GM21447 (cell line): Measurements from ENCODE around the gene SLC35F3.

Source experiments
- ATAC-seq: cut with Tn5 transposase; IDR thresholded peaks from one replicate; pipeline ENCODE4 v1.9.1; 2021; ENCODE audit not compliant: unreplicated experiment

Gene SLC35F3

DNA sequence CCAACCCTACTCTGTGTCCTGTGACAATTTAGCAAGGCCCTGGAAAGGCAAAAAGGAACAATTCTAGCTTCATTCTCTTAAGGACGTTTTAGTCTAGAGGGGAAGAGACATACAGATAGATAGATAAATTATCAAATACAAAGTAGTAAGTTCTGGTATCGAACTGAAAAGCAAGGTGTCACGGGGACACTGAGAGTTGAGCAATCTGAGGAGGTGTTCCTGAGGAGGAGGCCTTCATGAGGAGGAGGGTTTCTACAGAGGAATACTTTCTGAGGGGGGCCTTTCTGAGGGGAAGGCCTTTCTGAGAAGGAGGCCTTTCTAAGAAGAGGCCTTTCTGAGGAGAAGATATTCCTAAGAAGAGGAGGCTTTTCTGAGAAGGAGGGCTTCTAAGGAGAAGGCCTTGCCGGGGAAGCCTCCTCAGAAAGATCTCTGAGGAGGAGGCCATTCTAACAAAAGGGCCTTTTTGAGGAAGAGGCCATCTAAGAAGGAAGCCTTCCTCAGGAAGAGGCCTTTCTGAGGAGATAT lies 312.9 kb downstream of the SLC35F3 start:
- no peak for ATAC-seq

DNA sequence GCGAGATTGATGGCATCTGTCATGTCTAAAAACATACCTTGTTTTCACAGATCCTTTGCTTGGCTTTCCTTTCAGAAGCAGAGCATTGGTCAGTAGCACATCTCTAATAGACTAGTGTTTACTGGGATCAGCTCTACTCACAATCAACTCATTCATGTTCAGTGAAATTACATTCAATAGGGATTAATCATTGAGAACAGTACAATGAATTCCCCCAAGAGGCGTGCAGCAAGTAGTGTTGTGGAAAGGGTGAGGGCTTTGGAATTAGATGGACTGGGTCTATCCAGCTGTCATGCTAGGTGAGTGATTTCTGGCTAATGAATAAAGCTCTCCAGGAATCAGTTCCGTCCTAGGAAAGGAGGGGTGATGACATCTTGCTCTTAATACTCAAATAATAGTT lies 313.6 kb downstream of the SLC35F3 start:
- no peak for ATAC-seq

DNA sequence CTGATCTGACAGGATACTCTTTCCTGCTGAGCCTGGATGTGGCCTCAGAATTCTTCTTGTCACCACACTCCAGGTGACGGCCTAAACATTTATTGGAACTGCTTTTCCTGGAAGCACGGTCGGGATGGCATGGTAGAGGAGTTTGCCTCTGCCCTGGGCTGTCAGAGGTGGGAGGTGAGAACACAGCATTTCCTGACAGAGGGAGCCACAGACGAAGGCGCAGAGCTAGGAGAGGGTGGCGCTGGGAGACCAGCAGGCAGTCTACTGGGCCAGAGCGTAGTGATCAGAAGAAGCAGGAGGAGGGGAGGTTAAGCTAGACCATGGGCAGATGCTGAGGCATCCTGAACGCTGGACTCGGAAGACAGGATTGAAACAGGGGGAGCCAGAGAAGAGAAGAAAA lies 315.2 kb downstream of the SLC35F3 start:
- no peak for ATAC-seq

GRCh38 chr1:234221601-234222000 lies 317.1 kb downstream of the SLC35F3 start:
- no peak for ATAC-seq

GRCh38 chr1:234222561-234223280 lies 318.2 kb downstream of the SLC35F3 start:
- ATAC-seq: no peak

GRCh38 chr1:234226113-234226818 lies 321.8 kb downstream of the SLC35F3 start:
- ATAC-seq: no peak

DNA sequence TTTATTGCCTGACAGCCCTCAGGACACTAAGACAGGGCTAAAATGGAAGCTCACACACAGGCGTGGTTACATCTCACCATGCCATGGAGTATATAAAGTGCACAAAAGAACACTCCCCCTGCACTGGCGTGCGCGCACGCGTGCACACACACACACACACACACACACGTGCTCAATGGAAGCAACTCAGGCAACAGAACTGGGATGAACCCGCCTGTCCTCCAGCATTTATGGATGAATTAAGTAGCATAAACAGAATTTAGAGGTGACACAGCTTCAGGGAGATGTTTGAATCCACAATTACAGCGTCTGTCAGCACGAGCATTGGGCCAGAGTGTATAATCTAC lies 322.3 kb downstream of the SLC35F3 start:
- no peak for ATAC-seq

- ATAC-seq: no peak
These were observed 325.3 kb downstream of the SLC35F3 start for GRCh38 chr1:234229581-234230387.

DNA sequence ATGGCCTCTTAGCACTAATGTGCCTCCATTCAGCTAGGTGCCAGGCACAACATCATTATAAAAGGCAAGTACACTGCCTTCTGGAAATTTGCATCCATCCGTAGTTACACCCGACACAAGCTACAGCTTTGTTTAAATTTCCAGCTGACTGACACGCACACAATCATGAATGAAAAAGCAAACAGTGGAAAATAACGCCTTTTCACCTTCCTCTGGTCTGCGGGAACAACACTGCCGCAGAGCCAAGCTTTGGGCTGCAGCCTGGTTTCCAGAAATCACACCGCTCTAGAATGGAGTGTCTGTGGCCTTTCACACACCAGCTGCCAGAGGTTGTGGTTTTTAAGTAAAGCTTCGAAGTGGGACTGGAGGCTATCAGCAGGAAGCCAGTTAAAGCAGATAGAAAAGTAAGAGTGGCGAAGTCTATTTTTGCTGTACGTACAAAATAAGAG lies 326.0 kb downstream of the SLC35F3 start:
- ATAC-seq: peak; percentile 87

DNA sequence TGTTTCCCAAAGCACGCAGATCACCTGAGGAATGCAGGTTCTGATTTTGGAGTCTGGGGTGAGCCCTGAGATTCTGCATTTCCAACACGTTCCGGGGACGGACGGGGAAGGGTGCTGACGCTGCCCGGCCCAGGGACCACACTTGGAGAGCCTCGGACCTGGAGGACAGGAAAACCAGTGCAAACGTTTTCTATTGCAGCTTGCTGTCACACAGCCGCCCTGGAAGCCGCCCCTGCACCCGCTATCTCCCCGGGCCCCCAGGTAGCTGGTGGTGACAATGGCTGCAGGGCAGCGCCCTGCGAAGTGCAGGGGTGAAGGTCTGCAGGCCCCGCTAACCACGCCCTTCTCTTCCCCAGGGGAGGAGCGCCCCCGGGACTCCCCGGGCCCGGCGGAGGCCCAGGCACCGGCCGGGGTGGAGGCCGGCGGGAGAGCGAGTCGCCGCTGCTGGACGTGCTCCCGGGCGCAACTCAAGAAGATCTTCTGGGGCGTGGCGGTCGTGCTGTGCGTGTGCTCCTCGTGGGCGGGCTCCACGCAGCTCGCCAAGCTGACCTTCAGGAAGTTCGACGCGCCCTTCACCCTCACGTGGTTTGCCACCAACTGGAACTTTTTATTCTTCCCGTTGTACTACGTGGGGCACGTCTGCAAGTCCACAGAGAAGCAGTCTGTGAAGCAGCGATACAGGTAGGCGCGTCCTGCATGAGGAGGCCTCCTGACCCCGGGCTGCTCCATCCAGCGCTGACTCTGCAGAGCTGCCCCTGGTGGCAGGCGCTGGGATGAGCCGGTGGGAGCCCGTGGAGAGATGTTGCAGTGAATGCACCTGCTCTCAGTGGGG lies 326.8 kb downstream of the SLC35F3 start:
- no peak for ATAC-seq

DNA sequence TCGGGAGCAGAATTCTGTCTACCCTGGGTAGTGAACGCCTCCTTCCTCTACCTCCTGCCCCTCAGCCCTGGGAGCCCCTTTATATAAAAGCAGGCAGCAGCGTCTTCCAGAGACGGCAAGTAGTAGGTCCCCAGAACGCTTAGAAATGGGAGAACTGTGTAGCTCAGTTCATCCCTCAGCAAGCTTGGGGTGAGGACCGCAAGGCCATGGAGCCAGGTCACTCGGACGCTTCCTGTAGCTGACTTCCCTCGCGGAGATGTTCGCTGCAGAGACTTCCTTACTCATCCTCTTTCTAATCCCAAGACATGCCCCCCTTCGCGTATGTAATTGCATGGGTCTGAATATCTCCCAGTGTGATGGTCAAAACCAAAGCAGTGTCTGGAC lies 327.4 kb downstream of the SLC35F3 start:
- no peak for ATAC-seq

GRCh38 chr1:234234199-234234598 lies 329.7 kb downstream of the SLC35F3 start:
- no peak for ATAC-seq

DNA sequence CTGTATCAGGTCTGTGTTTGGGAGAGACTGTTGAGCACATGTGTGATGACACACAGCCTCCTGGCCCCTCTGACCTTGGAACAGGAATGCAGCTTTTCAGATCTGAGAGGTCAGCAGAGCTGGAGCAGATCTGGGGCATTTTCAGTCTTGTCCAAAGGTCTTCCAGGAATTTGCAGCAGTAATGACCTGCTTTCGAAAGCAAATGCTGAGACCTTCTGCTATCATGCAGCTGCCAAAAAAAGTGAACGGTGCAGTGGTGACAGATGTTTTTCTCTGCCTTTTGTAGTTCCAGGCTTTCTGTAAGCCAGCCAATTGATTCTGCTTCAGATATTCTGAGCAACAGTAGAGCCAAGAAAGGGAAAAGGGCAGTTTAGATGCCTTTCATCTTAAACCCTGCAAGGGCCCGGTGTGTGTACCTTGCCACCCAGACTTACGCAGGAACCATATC lies 331.0 kb downstream of the SLC35F3 start:
- no peak for ATAC-seq

- no peak for ATAC-seq
These were observed 332.9 kb downstream of the SLC35F3 start for GRCh38 chr1:234237393-234237792.

DNA sequence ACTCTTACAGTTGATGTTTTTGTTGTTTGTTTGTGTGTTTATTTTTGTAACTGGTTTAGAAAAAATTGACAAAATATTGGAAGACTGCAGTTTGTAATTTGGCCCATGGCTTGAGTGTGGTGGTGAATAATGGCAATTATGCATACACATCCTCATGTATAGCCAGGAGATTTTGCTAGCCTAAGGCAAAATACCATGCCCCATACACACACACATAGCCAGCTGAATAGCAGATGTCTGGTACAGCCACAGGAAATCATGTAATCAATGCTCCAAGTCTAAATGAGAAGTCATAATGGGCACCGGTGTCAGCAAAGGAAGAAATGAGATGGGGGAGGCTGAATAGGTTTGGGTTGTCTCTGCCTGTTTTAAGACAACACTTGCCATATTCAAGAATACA lies 333.6 kb downstream of the SLC35F3 start:
- no peak for ATAC-seq

DNA sequence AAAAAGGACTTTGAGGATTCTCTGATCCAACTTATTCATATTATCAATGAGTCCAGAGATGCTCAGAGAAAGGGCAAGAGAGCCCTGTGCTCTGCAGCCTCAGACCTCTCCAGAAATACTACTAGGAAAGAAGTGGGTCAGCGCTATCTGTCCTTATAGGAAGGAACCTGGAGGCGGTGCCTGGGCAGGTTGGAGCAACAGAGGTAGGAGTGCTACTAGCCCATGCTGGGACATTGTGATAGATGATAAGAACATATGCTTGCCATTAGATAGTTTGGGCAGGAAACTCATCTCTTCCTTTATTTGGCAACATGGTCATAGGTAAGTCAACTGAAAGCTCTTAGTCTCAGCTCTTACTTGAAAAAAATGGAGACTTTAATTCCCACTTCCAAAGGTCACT lies 335.0 kb downstream of the SLC35F3 start:
- ATAC-seq: no peak

GRCh38 chr1:234239936-234240335 lies 335.5 kb downstream of the SLC35F3 start:
- no peak for ATAC-seq

DNA sequence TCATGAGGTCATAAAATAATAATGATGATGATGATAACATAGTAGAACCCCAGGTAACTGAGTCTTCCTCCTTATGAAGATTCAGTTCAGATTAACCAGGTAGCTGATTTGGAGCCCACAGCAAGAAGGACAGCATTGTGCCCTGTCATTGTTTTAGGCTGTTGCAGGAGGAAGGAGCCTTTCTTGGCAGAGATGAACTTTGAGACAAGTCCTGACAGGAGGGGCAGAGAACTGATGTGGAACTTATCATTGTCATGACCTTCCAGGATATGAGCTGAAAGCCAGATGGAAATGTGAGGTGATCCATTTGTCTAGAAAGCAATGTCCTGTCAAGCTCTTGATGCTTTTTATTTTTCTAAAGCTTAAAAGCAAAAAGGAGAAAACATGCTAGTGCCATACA lies 336.2 kb downstream of the SLC35F3 start:
- no peak for ATAC-seq

DNA sequence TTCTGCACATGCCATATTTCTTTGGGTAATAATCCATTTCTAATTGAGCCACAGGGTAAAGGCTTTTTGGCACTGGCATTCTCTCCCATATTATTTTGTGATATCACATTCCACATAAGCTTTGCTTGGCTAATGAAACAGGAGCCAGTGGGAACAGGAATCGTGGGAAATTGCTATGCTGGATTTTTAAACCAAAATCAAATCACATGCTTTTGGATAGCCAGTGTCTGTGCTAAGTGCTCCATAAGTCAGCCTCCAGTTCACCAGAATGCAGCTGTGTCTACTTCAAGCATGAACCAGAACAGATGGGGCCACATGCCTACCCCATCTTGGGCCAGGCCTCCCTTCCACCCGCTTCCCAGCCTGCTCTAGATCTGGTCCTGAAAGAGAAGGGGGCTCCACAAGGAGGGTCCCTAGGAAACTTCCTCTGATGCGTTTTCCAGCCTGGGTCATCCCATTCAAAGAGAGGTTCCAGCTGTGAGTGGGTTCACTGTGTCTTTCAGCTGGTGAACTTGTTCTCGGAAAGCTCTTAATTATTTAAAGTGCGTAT lies 337.5 kb downstream of the SLC35F3 start:
- ATAC-seq: no peak

DNA sequence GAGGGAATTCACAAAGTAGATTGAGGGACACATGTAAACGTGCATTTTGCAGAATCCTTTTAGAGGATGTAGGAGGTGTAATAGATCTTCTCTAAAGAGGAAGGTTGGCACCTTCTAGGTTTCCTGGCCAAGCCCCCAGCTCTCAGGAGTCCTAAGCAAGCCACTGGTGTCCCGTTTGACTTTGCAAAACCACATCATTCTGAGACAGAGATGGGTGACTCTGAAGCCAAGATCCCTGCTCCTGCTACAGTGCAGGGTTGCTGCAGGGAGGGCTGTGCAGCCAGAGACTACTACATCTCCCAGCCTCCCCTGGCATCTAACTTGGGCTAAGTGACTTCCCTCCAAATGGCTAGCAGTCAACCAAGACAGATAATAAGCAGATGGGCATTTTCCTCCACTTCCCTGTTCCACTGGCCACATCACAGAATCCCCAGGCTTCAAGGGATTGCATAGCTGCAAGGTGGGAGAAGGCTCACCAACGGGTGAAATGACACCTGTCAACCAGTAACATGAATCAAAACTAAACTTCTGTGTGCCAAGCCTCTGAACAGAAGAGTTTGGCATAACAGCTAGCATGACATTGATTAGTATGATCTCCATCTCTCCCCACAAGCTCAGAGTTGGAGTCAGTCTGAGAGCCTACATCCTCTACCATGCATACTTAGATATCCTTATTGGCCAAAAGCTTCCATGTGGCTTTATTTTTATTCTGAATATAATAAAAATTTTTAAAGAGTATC lies 339.2 kb downstream of the SLC35F3 start:
- no peak for ATAC-seq
